ENCODE measurements around the gene TSFM. TPM values are rescaled to one million over a fixed set of nuclear protein-coding genes. Genes with fewer than 3 reads are reported as not detected.

TSFM gene
- total and polyA plus RNA-seq, 2 of the 13 experiments (the other 11 are each of a cell fraction or from before 2014, with no cell fraction given) = 29.8 to 68.3 TPM

DNA sequence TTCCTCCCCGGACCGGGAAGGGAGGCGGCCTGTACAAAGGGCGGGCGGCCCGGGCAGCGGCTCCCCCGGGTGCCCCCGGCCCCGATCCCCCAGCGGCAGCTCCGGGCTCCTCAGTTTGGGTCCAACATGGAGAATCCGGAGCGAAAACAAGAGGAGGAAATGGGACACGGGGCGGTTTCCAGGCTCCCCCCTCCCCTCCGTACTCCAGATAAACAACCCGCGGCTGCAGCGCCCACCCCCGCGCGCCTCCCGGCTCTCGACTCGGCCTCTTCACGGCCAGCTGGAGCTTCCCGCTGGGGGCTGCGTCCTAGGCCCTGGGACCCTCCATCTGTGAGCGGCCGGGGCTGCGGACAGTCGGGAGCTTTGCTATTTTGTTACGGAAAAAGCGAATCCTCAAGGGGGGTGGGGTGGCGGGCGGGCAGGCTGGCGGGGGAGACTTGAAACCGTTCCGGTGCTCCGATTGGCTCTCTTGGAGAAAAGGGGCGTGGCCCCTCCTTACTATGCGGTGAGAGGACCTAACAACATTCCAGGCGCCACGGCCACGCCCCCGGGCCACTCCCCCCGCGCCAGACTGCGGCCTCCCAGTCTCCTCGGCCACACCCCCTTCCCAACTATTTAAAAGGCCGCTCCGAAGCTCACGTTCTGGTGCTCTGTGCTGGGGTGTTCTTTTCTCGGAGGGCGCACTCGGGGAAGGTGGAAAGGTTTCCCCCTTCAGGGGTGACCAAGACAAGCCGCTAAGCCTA lies 64.2 kb downstream of the TSFM start, which contains the start of gene CTDSP2 (continued):
- TF ChIP-seq, protein P1, sequence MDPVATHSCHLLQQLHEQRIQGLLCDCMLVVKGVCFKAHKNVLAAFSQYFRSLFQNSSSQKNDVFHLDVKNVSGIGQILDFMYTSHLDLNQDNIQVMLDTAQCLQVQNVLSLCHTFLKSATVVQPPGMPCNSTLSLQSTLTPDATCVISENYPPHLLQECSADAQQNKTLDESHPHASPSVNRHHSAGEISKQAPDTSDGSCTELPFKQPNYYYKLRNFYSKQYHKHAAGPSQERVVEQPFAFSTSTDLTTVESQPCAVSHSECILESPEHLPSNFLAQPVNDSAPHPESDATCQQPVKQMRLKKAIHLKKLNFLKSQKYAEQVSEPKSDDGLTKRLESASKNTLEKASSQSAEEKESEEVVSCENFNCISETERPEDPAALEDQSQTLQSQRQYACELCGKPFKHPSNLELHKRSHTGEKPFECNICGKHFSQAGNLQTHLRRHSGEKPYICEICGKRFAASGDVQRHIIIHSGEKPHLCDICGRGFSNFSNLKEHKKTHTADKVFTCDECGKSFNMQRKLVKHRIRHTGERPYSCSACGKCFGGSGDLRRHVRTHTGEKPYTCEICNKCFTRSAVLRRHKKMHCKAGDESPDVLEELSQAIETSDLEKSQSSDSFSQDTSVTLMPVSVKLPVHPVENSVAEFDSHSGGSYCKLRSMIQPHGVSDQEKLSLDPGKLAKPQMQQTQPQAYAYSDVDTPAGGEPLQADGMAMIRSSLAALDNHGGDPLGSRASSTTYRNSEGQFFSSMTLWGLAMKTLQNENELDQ (CRISPR knock-in tag; IDR thresholded peaks at IDR 0.05; ENCODE audit: borderline replicate concordance) = no peak
- no peak for TF ChIP-seq CREB3 (CRISPR knock-in tag; IDR thresholded peaks at IDR 0.05)
- TF ChIP-seq MLX (CRISPR knock-in tag; IDR thresholded peaks at IDR 0.05) = no peak
- peak; percentile 69 for TF ChIP-seq ZNF605 (CRISPR knock-in tag; IDR thresholded peaks at IDR 0.05)
- TF ChIP-seq SP4 (CRISPR knock-in tag; IDR thresholded peaks at IDR 0.05) = peak; percentile 69; the same call in 1 of the 2 replicates
- TF ChIP-seq ZBTB26 (CRISPR knock-in tag; IDR thresholded peaks at IDR 0.05; ENCODE audit: borderline replicate concordance) = no peak
- TF ChIP-seq, protein P2, sequence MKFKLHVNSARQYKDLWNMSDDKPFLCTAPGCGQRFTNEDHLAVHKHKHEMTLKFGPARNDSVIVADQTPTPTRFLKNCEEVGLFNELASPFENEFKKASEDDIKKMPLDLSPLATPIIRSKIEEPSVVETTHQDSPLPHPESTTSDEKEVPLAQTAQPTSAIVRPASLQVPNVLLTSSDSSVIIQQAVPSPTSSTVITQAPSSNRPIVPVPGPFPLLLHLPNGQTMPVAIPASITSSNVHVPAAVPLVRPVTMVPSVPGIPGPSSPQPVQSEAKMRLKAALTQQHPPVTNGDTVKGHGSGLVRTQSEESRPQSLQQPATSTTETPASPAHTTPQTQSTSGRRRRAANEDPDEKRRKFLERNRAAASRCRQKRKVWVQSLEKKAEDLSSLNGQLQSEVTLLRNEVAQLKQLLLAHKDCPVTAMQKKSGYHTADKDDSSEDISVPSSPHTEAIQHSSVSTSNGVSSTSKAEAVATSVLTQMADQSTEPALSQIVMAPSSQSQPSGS (CRISPR knock-in tag; IDR thresholded peaks at IDR 0.05) = no peak
- TF ChIP-seq TBX2 (CRISPR knock-in tag; IDR thresholded peaks at IDR 0.05; ENCODE audit: borderline replicate concordance) = no peak
- TF ChIP-seq DR1 (CRISPR knock-in tag; IDR thresholded peaks at IDR 0.05) = peak; percentile 94
- TF ChIP-seq ZSCAN30 (CRISPR knock-in tag; IDR thresholded peaks at IDR 0.05) = no peak
- TF ChIP-seq SRSF9 (IDR thresholded peaks at IDR 0.05; ENCODE audit: borderline replicate concordance, insufficient read depth, low read depth, low read length, poor library complexity, severe bottlenecking) = no peak
- TF ChIP-seq, protein P3, sequence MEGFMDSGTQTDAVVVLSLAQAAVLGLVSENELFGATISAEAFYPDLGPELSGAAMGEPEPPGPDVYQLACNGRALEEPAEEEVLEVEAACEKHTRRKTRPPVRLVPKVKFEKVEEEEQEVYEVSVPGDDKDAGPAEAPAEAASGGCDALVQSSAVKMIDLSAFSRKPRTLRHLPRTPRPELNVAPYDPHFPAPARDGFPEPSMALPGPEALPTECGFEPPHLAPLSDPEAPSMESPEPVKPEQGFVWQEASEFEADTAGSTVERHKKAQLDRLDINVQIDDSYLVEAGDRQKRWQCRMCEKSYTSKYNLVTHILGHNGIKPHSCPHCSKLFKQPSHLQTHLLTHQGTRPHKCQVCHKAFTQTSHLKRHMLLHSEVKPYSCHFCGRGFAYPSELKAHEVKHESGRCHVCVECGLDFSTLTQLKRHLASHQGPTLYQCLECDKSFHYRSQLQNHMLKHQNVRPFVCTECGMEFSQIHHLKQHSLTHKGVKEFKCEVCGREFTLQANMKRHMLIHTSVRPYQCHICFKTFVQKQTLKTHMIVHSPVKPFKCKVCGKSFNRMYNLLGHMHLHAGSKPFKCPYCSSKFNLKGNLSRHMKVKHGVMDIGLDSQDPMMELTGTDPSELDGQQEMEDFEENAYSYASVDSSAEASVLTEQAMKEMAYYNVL (CRISPR knock-in tag; IDR thresholded peaks at IDR 0.05; ENCODE audit: borderline replicate concordance) = 0 out of 2 replicates have a peak, but pooled peaks have one; percentile 24
- TF ChIP-seq ZSCAN5A (CRISPR knock-in tag; IDR thresholded peaks at IDR 0.05; ENCODE audit: borderline replicate concordance) = no peak
- no peak; the same call in 1 of the 2 replicates for TF ChIP-seq ZNF501 (CRISPR knock-in tag; IDR thresholded peaks at IDR 0.05)
- TF ChIP-seq, protein P4, sequence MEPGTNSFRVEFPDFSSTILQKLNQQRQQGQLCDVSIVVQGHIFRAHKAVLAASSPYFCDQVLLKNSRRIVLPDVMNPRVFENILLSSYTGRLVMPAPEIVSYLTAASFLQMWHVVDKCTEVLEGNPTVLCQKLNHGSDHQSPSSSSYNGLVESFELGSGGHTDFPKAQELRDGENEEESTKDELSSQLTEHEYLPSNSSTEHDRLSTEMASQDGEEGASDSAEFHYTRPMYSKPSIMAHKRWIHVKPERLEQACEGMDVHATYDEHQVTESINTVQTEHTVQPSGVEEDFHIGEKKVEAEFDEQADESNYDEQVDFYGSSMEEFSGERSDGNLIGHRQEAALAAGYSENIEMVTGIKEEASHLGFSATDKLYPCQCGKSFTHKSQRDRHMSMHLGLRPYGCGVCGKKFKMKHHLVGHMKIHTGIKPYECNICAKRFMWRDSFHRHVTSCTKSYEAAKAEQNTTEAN (CRISPR knock-in tag; conservative IDR thresholded peaks at IDR 0.05) = no peak
- TF ChIP-seq RFX1 (IDR thresholded peaks at IDR 0.05) = no peak
- TF ChIP-seq IKZF1 (IDR thresholded peaks at IDR 0.05) = no peak
